ENCODE measurements around the gene TOM1.

The TOM1 gene

GRCh38 chr22:35299673-35300499, at the start of gene TOM1:
Gene TOM1 (plus strand): TSS chr22:35299894. CDS start chr22:35299929, 35 bp downstream.
- DNase-seq, result peak; percentile 99

GRCh38 chr22:35250156-35250555, 49.5 kb upstream of the TOM1 start:
- DNase-seq, result no peak

GRCh38 chr22:35253946-35254345, 45.7 kb upstream of the TOM1 start:
- DNase-seq, result no peak

GRCh38 chr22:35257002-35257320, 42.7 kb upstream of the TOM1 start:
- DNase-seq, result no peak

GRCh38 chr22:35257321-35258190, 42.1 kb upstream of the TOM1 start, which contains the start of gene HMGXB4:
Gene HMGXB4 (plus strand): TSS chr22:35257493. CDS start chr22:35262391, 4,898 bp downstream.
- DNase-seq, result peak; percentile 96

GRCh38 chr22:35258191-35258988, 41.3 kb upstream of the TOM1 start:
- peak; percentile 42 for DNase-seq

GRCh38 chr22:35264986-35265385, 34.7 kb upstream of the TOM1 start:
- no peak for DNase-seq

- DNase-seq, result no peak
These were observed 33.4 kb upstream of the TOM1 start for GRCh38 chr22:35266277-35266676.

GRCh38 chr22:35269630-35270029, 30.1 kb upstream of the TOM1 start:
- DNase-seq, result no peak

- no peak for DNase-seq
These were observed 25.4 kb upstream of the TOM1 start for GRCh38 chr22:35274154-35274871.

- no peak for DNase-seq
These were observed 24.1 kb upstream of the TOM1 start for GRCh38 chr22:35275580-35275979.

GRCh38 chr22:35276019-35276418, 23.7 kb upstream of the TOM1 start:
- DNase-seq, result no peak

- DNase-seq, result no peak
These were observed 11.6 kb upstream of the TOM1 start for GRCh38 chr22:35288116-35288515.

GRCh38 chr22:35292786-35293185, 6.9 kb upstream of the TOM1 start:
- DNase-seq, result no peak

- no peak for DNase-seq
These were observed 3.6 kb upstream of the TOM1 start for GRCh38 chr22:35296051-35296450.

- peak; percentile 65 for DNase-seq
These were observed 449 bp upstream of the TOM1 start for GRCh38 chr22:35299217-35299672.

GRCh38 chr22:35301372-35301874, 1.7 kb downstream of the TOM1 start:
- DNase-seq, result peak; percentile 64

GRCh38 chr22:35303029-35303624, 3.4 kb downstream of the TOM1 start:
- DNase-seq, result no peak

GRCh38 chr22:35305525-35306070, 5.9 kb downstream of the TOM1 start:
- no peak for DNase-seq

- DNase-seq, result no peak
These were observed 6.8 kb downstream of the TOM1 start for GRCh38 chr22:35306350-35306967.

- DNase-seq, result no peak
These were observed 7.7 kb downstream of the TOM1 start for GRCh38 chr22:35307372-35307771.
